ENCODE data around the gene RTN1.

DNA sequence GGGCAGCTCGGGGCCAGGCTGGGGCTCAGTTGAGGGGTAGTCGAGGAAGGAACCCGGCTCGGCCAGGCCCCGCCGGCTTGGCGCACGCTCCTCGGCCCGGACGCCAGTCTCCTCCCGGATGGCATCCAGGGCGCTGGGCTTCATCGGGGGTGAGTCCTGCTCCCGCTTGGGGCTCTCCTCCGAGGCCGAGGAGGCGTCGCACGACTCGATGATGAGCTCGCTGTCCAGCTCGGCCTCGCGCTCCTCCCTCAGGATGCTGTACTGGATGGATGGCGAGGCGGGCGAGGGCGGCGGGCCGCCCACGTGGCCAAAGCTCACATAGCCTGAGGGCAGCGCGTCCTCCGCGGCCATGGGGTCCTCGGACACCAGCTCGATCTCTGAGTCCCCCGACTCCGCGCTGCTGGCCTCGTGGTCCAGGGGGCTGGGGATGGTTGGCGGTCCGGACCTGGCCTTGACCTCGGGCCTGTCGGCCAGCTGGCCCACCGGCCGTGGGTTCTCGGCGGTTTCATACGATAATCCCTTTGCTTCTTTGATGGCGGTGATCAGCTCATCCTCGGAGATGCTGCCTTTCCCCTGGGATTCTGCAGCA lies 143.4 kb downstream of the RTN1 start:
- TF ChIP-seq, protein P1, sequence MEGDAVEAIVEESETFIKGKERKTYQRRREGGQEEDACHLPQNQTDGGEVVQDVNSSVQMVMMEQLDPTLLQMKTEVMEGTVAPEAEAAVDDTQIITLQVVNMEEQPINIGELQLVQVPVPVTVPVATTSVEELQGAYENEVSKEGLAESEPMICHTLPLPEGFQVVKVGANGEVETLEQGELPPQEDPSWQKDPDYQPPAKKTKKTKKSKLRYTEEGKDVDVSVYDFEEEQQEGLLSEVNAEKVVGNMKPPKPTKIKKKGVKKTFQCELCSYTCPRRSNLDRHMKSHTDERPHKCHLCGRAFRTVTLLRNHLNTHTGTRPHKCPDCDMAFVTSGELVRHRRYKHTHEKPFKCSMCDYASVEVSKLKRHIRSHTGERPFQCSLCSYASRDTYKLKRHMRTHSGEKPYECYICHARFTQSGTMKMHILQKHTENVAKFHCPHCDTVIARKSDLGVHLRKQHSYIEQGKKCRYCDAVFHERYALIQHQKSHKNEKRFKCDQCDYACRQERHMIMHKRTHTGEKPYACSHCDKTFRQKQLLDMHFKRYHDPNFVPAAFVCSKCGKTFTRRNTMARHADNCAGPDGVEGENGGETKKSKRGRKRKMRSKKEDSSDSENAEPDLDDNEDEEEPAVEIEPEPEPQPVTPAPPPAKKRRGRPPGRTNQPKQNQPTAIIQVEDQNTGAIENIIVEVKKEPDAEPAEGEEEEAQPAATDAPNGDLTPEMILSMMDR (IDR thresholded peaks at IDR 0.05 in 4 of 5, conservative IDR thresholded peaks at IDR 0.05 in 1 of 5): no peak
- no peak for TF ChIP-seq POLR2A (IDR thresholded peaks at IDR 0.05)

Data from gastrocnemius medialis (tissue), 4 donors.